Stimulated activated naive CD8-positive, alpha-beta T cell treated with anti-CD3 and anti-CD28 coated beads, Interleukin-15, Interleukin-2, amounts not matched to agents 100 U/mL and 50 U/mL, for 24 hours (primary cell): Measurements from ENCODE around the gene CRBN.

Experiments
- ATAC-seq: fragments of 150-1000 bp; cut with Tn5 transposase; one replicate; pipeline ENCODE4 v1.10.0; 2021
- DNase-seq: peaks from one replicate; pipeline ENCODE4 v3.0.0; 2021

The CRBN gene

GRCh38 chr3:3172627-3173026 is 6.9 kb downstream of the CRBN start:
- ATAC-seq (peak; percentile 34), DNase-seq (no peak)

GRCh38 chr3:3170998-3171397 is 8.5 kb downstream of the CRBN start:
- ATAC-seq (peak; percentile 60), DNase-seq (no peak)

GRCh38 chr3:3165650-3166049 is 13.8 kb downstream of the CRBN start:
- no peak for DNase-seq
- ATAC-seq: no peak

- DNase-seq: no peak
- ATAC-seq: no peak
Observed at GRCh38 chr3:3165241-3165640, 14.2 kb downstream of the CRBN start.

GRCh38 chr3:3160826-3161225 is 18.7 kb downstream of the CRBN start:
- DNase-seq: no peak
- no peak for ATAC-seq

GRCh38 chr3:3157484-3157883 is 22.0 kb downstream of the CRBN start:
- DNase-seq (no peak), ATAC-seq (no peak)

- no peak for DNase-seq
- ATAC-seq: no peak
Observed at GRCh38 chr3:3154879-3155610, 24.4 kb downstream of the CRBN start.

GRCh38 chr3:3151513-3151912 is 28.0 kb downstream of the CRBN start:
- ATAC-seq (no peak), DNase-seq (no peak)

GRCh38 chr3:3149560-3149959 is 29.9 kb downstream of the CRBN start:
- no peak for ATAC-seq
- no peak for DNase-seq

- DNase-seq (no peak), ATAC-seq (no peak)
Observed at GRCh38 chr3:3145831-3146230, 33.7 kb downstream of the CRBN start.

- ATAC-seq: no peak
- no peak for DNase-seq
Observed at GRCh38 chr3:3141939-3142338, 37.6 kb downstream of the CRBN start.

- ATAC-seq (no peak), DNase-seq (no peak)
Observed at GRCh38 chr3:3137526-3137925, 42.0 kb downstream of the CRBN start.

- DNase-seq (no peak), ATAC-seq (peak; percentile 75)
Observed at GRCh38 chr3:3134750-3135448, 44.6 kb downstream of the CRBN start.

- DNase-seq (no peak), ATAC-seq (no peak)
Observed at GRCh38 chr3:3133500-3133899, 46.0 kb downstream of the CRBN start.

GRCh38 chr3:3129579-3129978 is 49.9 kb downstream of the CRBN start:
- no peak for ATAC-seq
- DNase-seq: no peak

- ATAC-seq (peak; percentile 47), DNase-seq (peak; percentile 43)
Observed at GRCh38 chr3:3127432-3128010, 52.0 kb downstream of the CRBN start.

- DNase-seq (peak; percentile 98), ATAC-seq (peak; percentile 92)
Observed at GRCh38 chr3:3126477-3127431, 52.7 kb downstream of the CRBN start, which contains the start of gene TRNT1. TRNT1 (plus strand) TSS chr3:3126940; CDS start chr3:3129041, 2,101 bp downstream.

GRCh38 chr3:3125977-3126376 is 53.5 kb downstream of the CRBN start:
- DNase-seq (no peak), ATAC-seq (no peak)

GRCh38 chr3:3119393-3119851 is 60.1 kb downstream of the CRBN start:
- peak; percentile 33 for DNase-seq
- peak; percentile 83 for ATAC-seq

GRCh38 chr3:3117651-3118050 is 61.8 kb downstream of the CRBN start:
- DNase-seq (no peak), ATAC-seq (no peak)

- ATAC-seq (no peak), DNase-seq (no peak)
Observed at GRCh38 chr3:3113042-3113709, 66.3 kb downstream of the CRBN start.
